Measurements from ENCODE around the gene THSD7B.

- no peak for TF ChIP-seq ZNF274 (IDR thresholded peaks at IDR 0.05; ENCODE audit: low read depth, low read length)
- TF ChIP-seq SUZ12 (IDR thresholded peaks at IDR 0.05; ENCODE audit: extremely low read depth, insufficient read depth, insufficient read length): no peak
- no peak for TF ChIP-seq YY1 (IDR thresholded peaks at IDR 0.05; ENCODE audit: insufficient read depth, insufficient read length)
Observed at GRCh38 chr2:137007938-137008337, 242.6 kb downstream of the THSD7B start.
